ENCODE results near the gene TMEM185B.

GRCh38 chr2:120243211-120243610 is 20.0 kb upstream of the TMEM185B start:
- TF ChIP-seq CTCF (IDR thresholded peaks at IDR 0.05; ENCODE audit: insufficient read depth, low read depth, low read length) (no peak), EZH2 (IDR thresholded peaks at IDR 0.05; ENCODE audit: insufficient read depth, low read length) (no peak)

All from astrocyte (in vitro differentiated cells and primary cell).